Esophagus squamous epithelium (tissue), 5 donors: Measurements from ENCODE around the gene LRRC66. TPM values are rescaled to one million over a fixed set of nuclear protein-coding genes. Genes with fewer than 3 reads are reported as not detected.

Source experiments
- DNase-seq: peaks from one replicate; lab custom pipeline; 2025; lab: John Stamatoyannopoulos, UW
- H3K27ac ChIP-seq, 4 donors: fragments of 200-600 bp; sonication (generic); one replicate each; pipeline ENCODE4 v1.5.1; 2016 to 2019; ENCODE audit warnings: mild to moderate bottlenecking in 1 of 4
- H3K27me3 ChIP-seq, 4 donors: fragments of 200-600 bp; sonication (generic); 1 replicate in 3 of 4; 2 replicates in 1 of 4; pipeline versions ENCODE4 v1.5.1 to v1.6.0; 2017 to 2021; ENCODE audit warnings: antibody characterized with exemption in 1 of 4
- H3K36me3 ChIP-seq, 3 donors: fragments of 200-600 bp; sonication (generic); one replicate each; pipeline ENCODE4 v1.5.1; 2016 to 2019
- H3K4me1 ChIP-seq, 3 donors: fragments of 200-600 bp; sonication (generic); one replicate each; pipeline ENCODE4 v1.5.1; 2017 to 2019
- H3K4me3 ChIP-seq, 4 donors: fragments of 200-600 bp; sonication (generic); 1 replicate in 3 of 4; 2 replicates in 1 of 4; pipeline ENCODE4 v1.5.1; 2016 to 2019; ENCODE audit warnings: mild to moderate bottlenecking in 2 of 4, moderate library complexity in 1 of 4
- H3K9me3 ChIP-seq, 3 donors: fragments of 200-600 bp; sonication (generic); one replicate each; pipeline ENCODE4 v1.5.1; 2016 to 2019
- POLR2A ChIP-seq, 4 donors: fragments of 450-650 bp; IDR thresholded peaks; one replicate each; pipeline ENCODE4 v1.6.1; 2017; ENCODE audit warnings: antibody characterized with exemption in 4 of 4, mild to moderate bottlenecking in 4 of 4, moderate library complexity in 3 of 4
- whole genome bisulfite sequencing, 2 donors: methylation state at CpG; one replicate each; pipeline ENCODE4 v1.1.5; 2018; 5-methylcytosine and 5-hydroxymethylcytosine counted together
- intact Hi-C: fragments of 100-400 bp; cut with DNase I; formaldehyde crosslinking; loops from one replicate; pipeline ENCODE4 v1.15.0; 2022
- total RNA-seq, 4 donors: library from RNA; depleted of rRNA; stranded (reverse); fragments of >200 nt; gene quantifications; one replicate each; pipeline ENCODE4 v1.1.0, GENCODE V29; 2016
- TF ChIP-seq, protein P1 (sequence below), 6 experiments: fragments of 450-650 bp in 4 of 6; fragments of 200-600 bp in 2 of 6; sonication (generic) in 2 of 6; IDR thresholded peaks; one replicate each; pipeline ENCODE4 v1.5.1; 2016 to 2019; ENCODE audit warnings: antibody characterized with exemption in 6 of 6, mild to moderate bottlenecking in 4 of 6, moderate library complexity in 4 of 6
- donor health status: DM: yes; HTN: yes; CAD: no.

LRRC66 gene
- total RNA-seq, 4 donors from 2014 or later: 0.19 TPM; not detected in 3

DNA sequence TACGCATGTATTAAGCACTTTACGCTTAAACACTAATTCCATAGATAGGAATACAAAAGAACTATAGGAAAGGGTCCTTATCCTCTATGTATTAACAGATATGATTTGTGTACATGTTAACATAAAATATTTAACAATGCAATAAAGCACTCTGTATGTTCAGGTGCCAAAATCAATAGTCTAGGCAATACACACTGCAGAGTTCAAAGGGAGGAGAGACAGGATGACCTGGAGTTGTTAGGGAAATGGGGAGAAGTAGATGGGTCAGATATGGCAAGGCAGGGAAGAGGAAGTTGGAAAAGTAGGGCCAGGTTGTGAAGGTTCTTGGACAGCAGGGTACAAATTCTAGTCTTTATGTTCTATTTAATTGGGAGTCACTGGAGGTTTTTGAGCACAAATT is 15.0 kb upstream of the LRRC66 start:
- intact Hi-C loops: no loop called here
- H3K4me1 ChIP-seq: peaks cover 0 to 30% (median 9%) of the 10 kb centered on the region in 3 donors
- TF ChIP-seq, protein P1, sequence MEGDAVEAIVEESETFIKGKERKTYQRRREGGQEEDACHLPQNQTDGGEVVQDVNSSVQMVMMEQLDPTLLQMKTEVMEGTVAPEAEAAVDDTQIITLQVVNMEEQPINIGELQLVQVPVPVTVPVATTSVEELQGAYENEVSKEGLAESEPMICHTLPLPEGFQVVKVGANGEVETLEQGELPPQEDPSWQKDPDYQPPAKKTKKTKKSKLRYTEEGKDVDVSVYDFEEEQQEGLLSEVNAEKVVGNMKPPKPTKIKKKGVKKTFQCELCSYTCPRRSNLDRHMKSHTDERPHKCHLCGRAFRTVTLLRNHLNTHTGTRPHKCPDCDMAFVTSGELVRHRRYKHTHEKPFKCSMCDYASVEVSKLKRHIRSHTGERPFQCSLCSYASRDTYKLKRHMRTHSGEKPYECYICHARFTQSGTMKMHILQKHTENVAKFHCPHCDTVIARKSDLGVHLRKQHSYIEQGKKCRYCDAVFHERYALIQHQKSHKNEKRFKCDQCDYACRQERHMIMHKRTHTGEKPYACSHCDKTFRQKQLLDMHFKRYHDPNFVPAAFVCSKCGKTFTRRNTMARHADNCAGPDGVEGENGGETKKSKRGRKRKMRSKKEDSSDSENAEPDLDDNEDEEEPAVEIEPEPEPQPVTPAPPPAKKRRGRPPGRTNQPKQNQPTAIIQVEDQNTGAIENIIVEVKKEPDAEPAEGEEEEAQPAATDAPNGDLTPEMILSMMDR (IDR thresholded peaks at IDR 0.05): no peak
- TF ChIP-seq POLR2A (IDR thresholded peaks at IDR 0.05): no peak
- H3K4me3 ChIP-seq: no peak overlapping the region
- DNase-seq: no peak
- H3K36me3 ChIP-seq: peaks cover 0 to 14% (median 0%) of the 10 kb centered on the region in 3 donors
- 95 to 99% methylated on average over 2 of the region's 2 CpGs for WGBS, 2 donors
- no peak overlapping the region for H3K27ac ChIP-seq
- H3K27me3 ChIP-seq: no peaks in the 10 kb centered on the region
- H3K9me3 ChIP-seq: no peaks in the 10 kb centered on the region

DNA sequence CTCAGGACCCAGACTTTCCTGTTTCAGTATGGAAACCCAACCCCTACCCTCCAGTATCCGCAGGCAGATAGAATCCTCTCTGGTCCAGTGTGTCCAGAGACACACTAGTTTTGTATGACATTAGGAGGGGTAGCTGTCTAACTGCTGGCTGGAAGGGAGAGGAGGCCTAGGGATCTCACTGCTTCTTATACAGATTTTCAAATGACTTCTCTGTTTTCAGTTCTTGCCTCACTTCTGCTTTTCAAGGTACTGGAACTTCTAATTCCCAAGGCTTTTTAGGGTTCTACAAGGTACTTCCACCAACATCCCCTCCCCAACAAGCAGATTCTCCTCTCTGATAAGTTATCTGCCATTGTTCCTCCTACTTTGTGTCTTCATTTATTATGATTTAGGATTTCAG is 11.8 kb upstream of the LRRC66 start:
- no peaks in the 10 kb centered on the region for H3K27me3 ChIP-seq
- intact Hi-C loops: no loop called here
- H3K4me3 ChIP-seq: no peak overlapping the region
- H3K4me1 ChIP-seq: peaks cover 0 to 15% (median 5%) of the 10 kb centered on the region in 3 donors
- peaks cover 0 to 36% (median 0%) of the 10 kb centered on the region in 3 donors for H3K36me3 ChIP-seq
- no peak overlapping the region for H3K27ac ChIP-seq
- 88% methylated on average over 1 of the region's 1 CpG; no CpG with 5 or more reads in 1 of the 2 donors for WGBS, 2 donors
- no peak for DNase-seq
- no peaks in the 10 kb centered on the region for H3K9me3 ChIP-seq
- TF ChIP-seq POLR2A (IDR thresholded peaks at IDR 0.05): no peak
- TF ChIP-seq, protein P1 (IDR thresholded peaks at IDR 0.05): no peak

DNA sequence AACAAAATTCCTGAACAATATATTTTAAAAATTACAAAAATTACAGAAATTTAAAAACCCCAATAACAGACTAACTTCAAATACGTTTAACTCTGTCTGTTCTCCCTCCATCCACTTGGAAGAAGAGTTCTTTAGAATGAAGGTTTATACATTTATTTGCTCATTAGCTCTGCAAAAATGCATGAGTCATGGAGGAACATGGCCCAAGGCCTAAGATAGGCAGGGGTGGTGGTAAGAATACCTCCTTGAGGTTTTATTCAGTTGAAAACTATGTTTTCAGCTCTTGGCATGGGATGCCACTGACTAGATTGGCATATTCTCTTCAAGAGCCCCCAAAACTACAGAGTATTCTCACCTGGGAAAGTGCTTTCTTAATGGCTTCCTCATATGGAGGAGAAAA is 8.8 kb upstream of the LRRC66 start:
- TF ChIP-seq, protein P1 (IDR thresholded peaks at IDR 0.05): no peak
- TF ChIP-seq POLR2A (IDR thresholded peaks at IDR 0.05): no peak
- 43 to 54% methylated on average over 1 of the region's 1 CpG for WGBS, 2 donors
- no peak overlapping the region for H3K4me3 ChIP-seq
- no peak for DNase-seq
- peaks cover 0 to 51% (median 0%) of the 10 kb centered on the region in 3 donors for H3K36me3 ChIP-seq
- intact Hi-C loops: no loop called here
- H3K4me1 ChIP-seq: no peaks in the 10 kb centered on the region
- no peaks in the 10 kb centered on the region for H3K27me3 ChIP-seq
- no peak overlapping the region for H3K27ac ChIP-seq
- no peaks in the 10 kb centered on the region for H3K9me3 ChIP-seq

DNA sequence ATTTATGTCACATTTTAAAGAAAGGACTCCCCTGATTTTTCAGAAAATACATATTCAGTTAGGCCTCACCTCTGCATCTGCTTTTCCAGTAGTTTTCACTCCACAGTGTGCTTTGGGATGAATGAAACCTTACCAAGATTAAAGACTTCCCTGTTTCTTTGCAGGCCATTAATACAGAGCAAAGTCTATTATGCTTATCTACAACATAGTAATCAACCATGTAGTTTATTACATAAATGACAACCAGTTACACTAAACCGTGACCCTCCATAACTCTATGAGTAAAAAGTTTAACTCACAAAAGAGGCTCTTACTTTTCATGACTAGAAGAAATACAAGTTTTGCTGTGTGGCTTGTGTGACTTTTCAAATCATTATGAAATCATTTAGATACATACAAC is 2.3 kb downstream of the LRRC66 start:
- H3K36me3 ChIP-seq: peaks cover 0 to 7% (median 0%) of the 10 kb centered on the region in 3 donors
- no peaks in the 10 kb centered on the region for H3K9me3 ChIP-seq
- H3K4me3 ChIP-seq: no peak overlapping the region
- TF ChIP-seq POLR2A (IDR thresholded peaks at IDR 0.05): no peak
- TF ChIP-seq, protein P1 (IDR thresholded peaks at IDR 0.05): no peak
- WGBS, 2 donors: 5 to 63% methylated on average over 1 of the region's 1 CpG
- intact Hi-C loops: no loop called here
- no peaks in the 10 kb centered on the region for H3K4me1 ChIP-seq
- H3K27ac ChIP-seq: no peak overlapping the region
- H3K27me3 ChIP-seq: no peaks in the 10 kb centered on the region
- DNase-seq: no peak

DNA sequence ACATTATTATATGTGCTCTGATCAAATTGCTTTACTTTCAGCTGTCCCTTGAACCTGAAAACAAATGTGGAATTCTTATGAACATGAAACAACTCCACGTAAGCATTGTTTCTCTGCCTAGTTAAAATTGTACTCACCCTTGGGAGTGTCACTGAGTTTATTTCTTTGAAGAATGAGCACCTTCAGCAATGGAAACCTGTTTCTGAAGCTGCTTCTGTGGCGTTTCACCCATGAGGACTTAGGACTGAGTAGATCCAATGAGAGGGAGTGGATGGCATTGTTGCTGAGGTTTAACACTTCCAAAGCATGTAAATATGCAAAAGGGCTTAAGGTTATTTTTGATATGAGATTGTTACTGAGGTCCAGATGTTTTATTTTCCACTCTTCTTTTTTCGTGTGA is 3.2 kb downstream of the LRRC66 start:
- 62 to 79% methylated on average over 3 of the region's 3 CpGs for WGBS, 2 donors
- no peaks in the 10 kb centered on the region for H3K36me3 ChIP-seq
- H3K4me3 ChIP-seq: no peak overlapping the region
- H3K4me1 ChIP-seq: no peaks in the 10 kb centered on the region
- no peak for DNase-seq
- TF ChIP-seq POLR2A (IDR thresholded peaks at IDR 0.05): no peak
- TF ChIP-seq, protein P1 (IDR thresholded peaks at IDR 0.05): no peak
- no peak overlapping the region for H3K27ac ChIP-seq
- no peaks in the 10 kb centered on the region for H3K27me3 ChIP-seq
- no peaks in the 10 kb centered on the region for H3K9me3 ChIP-seq
- intact Hi-C loops: no loop called here
